ENCODE measurements around the gene AKAP8L. TPM values are rescaled to one million over a fixed set of nuclear protein-coding genes. Genes with fewer than 3 reads are reported as not detected.

AKAP8L gene
- total and polyA plus RNA-seq, 2 donors (not counting 1 experiment from before 2014, with no cell fraction given): 18.0 to 87.0 TPM

DNA sequence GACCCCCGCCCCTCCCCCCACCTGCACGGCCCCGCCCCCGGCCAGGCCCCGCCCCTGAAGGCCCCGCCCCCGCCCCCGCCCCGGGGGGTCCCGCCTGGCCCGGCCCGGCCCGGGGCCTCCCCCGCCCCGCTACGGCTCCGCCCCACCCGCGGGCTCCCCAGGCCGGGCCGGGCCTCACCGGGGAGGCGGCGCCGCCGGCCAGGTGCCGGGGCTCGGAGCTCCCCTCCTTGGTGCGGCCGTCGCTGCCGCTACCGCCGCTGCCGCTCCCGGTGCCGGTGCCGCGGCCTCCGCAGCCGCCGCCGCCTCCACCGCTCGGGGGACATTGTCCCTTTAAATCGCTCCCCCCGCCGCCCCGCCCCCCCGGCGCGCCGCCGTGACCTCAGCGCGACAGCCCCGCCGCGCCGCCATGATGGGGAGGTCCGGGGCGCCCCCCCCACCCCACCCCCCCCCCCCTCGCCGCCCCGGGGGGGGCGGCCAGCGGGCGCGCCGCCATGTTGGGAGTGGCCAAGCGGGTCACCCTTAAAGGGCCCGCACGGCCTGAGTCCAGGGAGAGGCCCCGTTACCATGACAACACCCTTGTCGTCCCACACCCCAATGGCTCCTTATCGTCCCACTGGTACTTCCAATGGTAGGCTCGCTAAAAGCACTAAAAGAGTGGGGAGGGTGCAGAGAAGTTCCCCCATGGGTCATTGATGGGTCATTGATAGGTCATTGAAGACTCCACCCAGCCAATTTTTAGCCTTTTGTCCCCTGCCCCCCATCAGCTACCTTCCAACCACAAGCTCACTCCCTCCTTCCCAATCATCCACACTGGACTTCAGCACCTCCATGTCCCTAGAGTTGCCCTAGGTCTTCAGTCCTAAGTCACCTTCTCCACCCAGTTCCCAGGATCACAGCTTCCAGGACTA lies 31.1 kb upstream of the AKAP8L start, which contains the start of gene WIZ:
Gene WIZ, minus strand, starts transcription at position 337 of the 908 bp plus-strand sequence. CDS start 1,649 bp downstream, outside the sequence.
- Histone ChIP-seq H3K4me2 (ENCODE audit: extremely low read depth, insufficient read depth, low read length) (peak within 1 kb of the TSS; percentile 75), H3K79me2 (ENCODE audit: control insufficient read depth, insufficient read depth, low read length) (no peaks in the 10 kb centered on the region), H3K9me3 (ENCODE audit: control insufficient read depth, insufficient read depth, low read depth, low read length) (no peaks in the 10 kb centered on the region), H3K4me3 (replicated peaks in 1 of 4; ENCODE audit: control extremely low read depth in 1 of 4, insufficient read depth in 1 of 4, low read depth in 3 of 4, low read length in 4 of 4) (peak within 1 kb of the TSS; percentile 51 to 74 (median 61)), H3K27ac (ENCODE audit: insufficient read depth, low read length) (no peak within 1 kb of the TSS), H4K20me1 (ENCODE audit: control insufficient read depth, extremely low read depth, insufficient read depth, low read length) (no peaks in the 10 kb centered on the region), H3K4me1 (ENCODE audit: control insufficient read depth, extremely low read depth, insufficient read depth, low read length) (peaks cover 7% of the 10 kb centered on the region), H2AFZ (ENCODE audit: low read length) (peak within 1 kb of the TSS; percentile 75), H3K27me3 (ENCODE audit: control insufficient read depth, insufficient read depth, low read length) (peaks cover 2% of the 10 kb centered on the region), H3K9ac (ENCODE audit: insufficient read depth, low read length) (peak within 1 kb of the TSS; percentile 53), H3K36me3 (ENCODE audit: control insufficient read depth, insufficient read depth, low read length) (no peaks in the 10 kb centered on the region)
- DNase-seq (ENCODE audit: low read depth in 2 of 2): peak; percentile 62 to 67
- TF ChIP-seq, protein P1, sequence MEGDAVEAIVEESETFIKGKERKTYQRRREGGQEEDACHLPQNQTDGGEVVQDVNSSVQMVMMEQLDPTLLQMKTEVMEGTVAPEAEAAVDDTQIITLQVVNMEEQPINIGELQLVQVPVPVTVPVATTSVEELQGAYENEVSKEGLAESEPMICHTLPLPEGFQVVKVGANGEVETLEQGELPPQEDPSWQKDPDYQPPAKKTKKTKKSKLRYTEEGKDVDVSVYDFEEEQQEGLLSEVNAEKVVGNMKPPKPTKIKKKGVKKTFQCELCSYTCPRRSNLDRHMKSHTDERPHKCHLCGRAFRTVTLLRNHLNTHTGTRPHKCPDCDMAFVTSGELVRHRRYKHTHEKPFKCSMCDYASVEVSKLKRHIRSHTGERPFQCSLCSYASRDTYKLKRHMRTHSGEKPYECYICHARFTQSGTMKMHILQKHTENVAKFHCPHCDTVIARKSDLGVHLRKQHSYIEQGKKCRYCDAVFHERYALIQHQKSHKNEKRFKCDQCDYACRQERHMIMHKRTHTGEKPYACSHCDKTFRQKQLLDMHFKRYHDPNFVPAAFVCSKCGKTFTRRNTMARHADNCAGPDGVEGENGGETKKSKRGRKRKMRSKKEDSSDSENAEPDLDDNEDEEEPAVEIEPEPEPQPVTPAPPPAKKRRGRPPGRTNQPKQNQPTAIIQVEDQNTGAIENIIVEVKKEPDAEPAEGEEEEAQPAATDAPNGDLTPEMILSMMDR (conservative IDR thresholded peaks at IDR 0.05 in 1 of 2, IDR thresholded peaks at IDR 0.05 in 1 of 2; ENCODE audit: low read depth in 1 of 2, low read length in 2 of 2): no peak
- TF ChIP-seq EZH2 (IDR thresholded peaks at IDR 0.05; ENCODE audit: low read length, missing control alignments): no peak

DNA sequence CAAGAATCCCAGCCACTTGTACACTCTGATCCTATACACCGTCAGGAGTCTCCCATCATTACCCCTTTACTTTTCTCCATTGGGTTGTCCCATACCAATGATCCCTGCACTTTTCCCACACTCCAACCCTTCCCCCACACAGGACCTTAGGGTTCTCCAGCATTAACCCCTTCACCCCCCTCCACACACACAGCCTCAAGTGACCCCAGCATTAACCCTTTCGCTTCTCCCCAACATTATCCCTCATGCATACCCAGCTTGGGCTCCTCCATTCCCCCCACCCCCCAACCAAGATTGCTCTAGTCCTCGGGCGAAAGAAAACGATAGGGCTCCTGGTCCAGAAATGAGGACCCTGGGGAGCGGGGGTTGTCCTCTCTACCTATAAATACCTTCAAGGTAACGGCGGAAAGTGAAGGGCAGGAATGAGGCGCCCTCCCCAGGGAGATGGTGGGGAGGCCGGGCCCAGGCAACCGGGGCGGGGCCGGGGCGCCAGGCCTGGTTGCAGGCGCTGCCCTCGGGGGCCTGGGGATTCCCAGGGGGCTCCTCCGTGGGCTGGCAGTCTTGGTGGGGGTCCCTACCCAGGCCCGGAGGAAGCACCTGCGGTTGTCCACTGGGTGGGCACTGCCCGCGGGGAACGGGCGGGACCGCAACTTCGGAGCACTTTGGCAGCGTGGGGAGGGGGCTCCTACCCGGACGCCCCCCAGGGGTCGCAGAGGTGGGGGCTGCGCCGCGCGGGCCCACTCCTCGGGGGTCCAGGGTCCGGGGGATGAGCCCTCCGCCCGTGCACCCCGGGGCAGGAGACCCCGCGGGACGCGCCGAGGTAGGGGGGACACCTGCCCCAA lies 30.2 kb upstream of the AKAP8L start:
- Histone ChIP-seq H2AFZ (ENCODE audit: low read length) (peak overlapping the region; percentile 20), H3K27me3 (ENCODE audit: control insufficient read depth, insufficient read depth, low read length) (no peaks in the 10 kb centered on the region), H3K79me2 (ENCODE audit: control insufficient read depth, insufficient read depth, low read length) (no peaks in the 10 kb centered on the region), H4K20me1 (ENCODE audit: control insufficient read depth, extremely low read depth, insufficient read depth, low read length) (no peaks in the 10 kb centered on the region), H3K9me3 (ENCODE audit: control insufficient read depth, insufficient read depth, low read depth, low read length) (no peaks in the 10 kb centered on the region), H3K4me2 (ENCODE audit: extremely low read depth, insufficient read depth, low read length) (peak overlapping the region; percentile 75), H3K9ac (ENCODE audit: insufficient read depth, low read length) (peak overlapping the region; percentile 53), H3K4me3 (replicated peaks in 1 of 4; ENCODE audit: control extremely low read depth in 1 of 4, insufficient read depth in 1 of 4, low read depth in 3 of 4, low read length in 4 of 4) (peak overlapping the region; percentile 51 to 74 (median 61)), H3K4me1 (ENCODE audit: control insufficient read depth, extremely low read depth, insufficient read depth, low read length) (peaks cover 7% of the 10 kb centered on the region), H3K27ac (ENCODE audit: insufficient read depth, low read length) (no peak overlapping the region), H3K36me3 (ENCODE audit: control insufficient read depth, insufficient read depth, low read length) (no peaks in the 10 kb centered on the region)
- peak in 1 of 2 donors; percentile 14 for DNase-seq (ENCODE audit: low read depth in 2 of 2)
- no peak for TF ChIP-seq EZH2 (IDR thresholded peaks at IDR 0.05; ENCODE audit: low read length, missing control alignments)
- TF ChIP-seq, protein P1 (conservative IDR thresholded peaks at IDR 0.05 in 1 of 2, IDR thresholded peaks at IDR 0.05 in 1 of 2; ENCODE audit: low read depth in 1 of 2, low read length in 2 of 2): no peak

All from fibroblast of lung (primary cell).